Adipocyte (in vitro differentiated cells): ENCODE measurements around the gene APPL2.

Experiments used
- DNase-seq: peaks from one replicate; pipeline ENCODE4 v3.0.0-alpha.2; 2015; ENCODE audit warnings: low read depth
- H3K27me3 ChIP-seq: replicated peaks from 2 replicates; pipeline ENCODE4 v1.7.0; 2013; ENCODE audit warnings: mild to moderate bottlenecking, low read length, moderate library complexity; ENCODE audit not compliant: control insufficient read depth, insufficient read depth
- H3K36me3 ChIP-seq: 2 replicates; pipeline ENCODE4 v1.7.0; 2013; ENCODE audit warnings: low read length, mild to moderate bottlenecking, moderate library complexity; ENCODE audit not compliant: control insufficient read depth, insufficient read depth, severe bottlenecking
- H3K4me1 ChIP-seq: 2 replicates; pipeline ENCODE4 v1.7.0; 2013; ENCODE audit warnings: mild to moderate bottlenecking, low read length, moderate library complexity; ENCODE audit not compliant: control insufficient read depth, insufficient read depth
- H3K4me3 ChIP-seq: 2 replicates; pipeline ENCODE4 v1.7.0; 2013; ENCODE audit warnings: mild to moderate bottlenecking, low read length, moderate library complexity
- H3K9ac ChIP-seq: 2 replicates; pipeline ENCODE4 v1.7.0; 2013; ENCODE audit warnings: mild to moderate bottlenecking, low read length, moderate library complexity
- H3K9me3 ChIP-seq: 2 replicates; pipeline ENCODE4 v1.7.0; 2013; ENCODE audit warnings: mild to moderate bottlenecking, low read length, moderate library complexity; ENCODE audit not compliant: control insufficient read depth

The APPL2 gene

DNA sequence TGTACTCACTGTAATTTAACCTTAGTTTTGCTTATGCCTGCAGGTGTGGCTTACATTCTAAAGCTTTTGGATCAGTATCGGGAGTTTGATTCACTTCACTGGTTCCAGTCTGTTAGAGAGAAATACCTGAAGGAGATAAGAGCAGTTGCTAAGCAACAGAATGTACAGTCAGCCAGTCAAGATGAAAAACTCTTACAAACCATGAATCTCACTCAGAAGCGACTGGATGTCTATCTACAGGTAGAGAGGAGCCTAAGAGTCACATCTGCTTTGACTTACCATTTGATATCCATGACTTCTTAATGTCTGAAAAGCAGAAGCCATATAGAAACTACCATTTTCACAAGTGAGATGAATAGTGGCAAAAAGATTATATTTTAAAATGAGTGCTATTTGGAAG, 71.9 kb downstream of the APPL2 start:
- H3K36me3 ChIP-seq, result peaks cover 98% of the 10 kb centered on the region
- H3K27me3 ChIP-seq, result no peaks in the 10 kb centered on the region
- no peaks in the 10 kb centered on the region for H3K9me3 ChIP-seq
- no peak overlapping the region for H3K4me3 ChIP-seq
- H3K4me1 ChIP-seq, result peaks cover 22% of the 10 kb centered on the region
- no peak overlapping the region for H3K9ac ChIP-seq
- DNase-seq, result no peak

DNA sequence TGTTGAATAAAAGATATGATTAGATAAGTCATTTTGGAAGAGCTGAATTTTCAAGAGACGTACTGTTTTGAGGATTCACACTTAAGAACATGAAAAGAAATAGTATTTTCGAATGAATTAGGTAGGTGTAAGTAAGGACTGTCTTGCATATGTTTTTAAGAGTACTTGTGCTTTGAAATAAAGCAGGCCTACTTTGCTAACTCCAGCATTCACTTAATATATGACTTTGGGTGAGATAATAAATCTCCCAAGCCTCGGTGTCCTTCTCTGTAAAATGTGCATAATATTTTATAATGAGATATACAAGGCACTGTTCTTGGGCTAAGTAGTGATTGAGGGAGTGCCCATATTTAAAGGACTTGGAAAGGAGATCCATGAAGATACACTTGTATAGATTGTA, 73.8 kb downstream of the APPL2 start:
- Histone ChIP-seq H3K27me3 (no peaks in the 10 kb centered on the region), H3K4me1 (peaks cover 16% of the 10 kb centered on the region), H3K9me3 (no peaks in the 10 kb centered on the region), H3K4me3 (no peak overlapping the region), H3K9ac (no peak overlapping the region), H3K36me3 (peaks cover 99% of the 10 kb centered on the region)
- no peak for DNase-seq

DNA sequence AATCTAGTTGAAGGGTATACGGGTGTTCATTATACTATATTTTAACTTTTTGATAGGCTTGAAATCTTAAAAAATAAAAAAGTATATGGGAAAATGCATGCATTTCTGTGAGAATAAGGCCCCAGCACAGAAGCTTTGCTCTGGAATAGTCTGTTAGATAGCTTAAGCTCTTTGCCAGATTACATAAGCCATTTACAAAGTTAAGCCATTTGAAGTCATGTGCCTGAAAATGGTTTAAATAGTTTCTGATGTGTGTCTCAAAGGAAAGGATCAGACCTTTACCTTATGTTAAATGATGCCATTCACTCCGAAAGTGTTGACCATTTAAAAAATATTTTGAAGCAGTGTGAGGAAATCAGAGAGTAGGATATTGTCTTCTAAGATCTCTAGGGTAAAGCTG, 77.1 kb downstream of the APPL2 start:
- no peak overlapping the region for H3K9ac ChIP-seq
- H3K4me1 ChIP-seq, result no peaks in the 10 kb centered on the region
- no peaks in the 10 kb centered on the region for H3K9me3 ChIP-seq
- no peaks in the 10 kb centered on the region for H3K27me3 ChIP-seq
- peaks cover 95% of the 10 kb centered on the region for H3K36me3 ChIP-seq
- no peak for DNase-seq
- H3K4me3 ChIP-seq, result no peak overlapping the region

DNA sequence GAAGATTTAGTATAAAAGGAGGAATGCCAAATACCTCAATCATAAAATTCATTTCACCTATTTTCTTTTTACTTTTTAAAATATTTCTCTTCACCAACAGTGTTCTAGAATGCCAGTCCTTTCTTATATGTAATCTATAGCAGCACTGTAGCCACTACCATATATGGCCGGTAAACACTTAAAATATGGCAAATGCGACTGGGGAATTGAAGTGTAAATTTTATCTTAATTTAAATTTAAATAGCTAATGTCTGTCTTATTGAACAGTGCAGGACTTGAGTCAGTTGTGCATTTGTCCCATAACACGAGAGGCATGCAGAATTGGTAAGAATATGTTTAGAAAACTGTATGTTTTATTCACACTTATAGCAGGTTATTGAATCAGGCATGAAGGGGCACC, 78.4 kb downstream of the APPL2 start:
- H3K9ac ChIP-seq, result no peak overlapping the region
- no peak overlapping the region for H3K4me3 ChIP-seq
- peaks cover 95% of the 10 kb centered on the region for H3K36me3 ChIP-seq
- DNase-seq, result no peak
- no peaks in the 10 kb centered on the region for H3K9me3 ChIP-seq
- H3K27me3 ChIP-seq, result no peaks in the 10 kb centered on the region
- H3K4me1 ChIP-seq, result no peaks in the 10 kb centered on the region

DNA sequence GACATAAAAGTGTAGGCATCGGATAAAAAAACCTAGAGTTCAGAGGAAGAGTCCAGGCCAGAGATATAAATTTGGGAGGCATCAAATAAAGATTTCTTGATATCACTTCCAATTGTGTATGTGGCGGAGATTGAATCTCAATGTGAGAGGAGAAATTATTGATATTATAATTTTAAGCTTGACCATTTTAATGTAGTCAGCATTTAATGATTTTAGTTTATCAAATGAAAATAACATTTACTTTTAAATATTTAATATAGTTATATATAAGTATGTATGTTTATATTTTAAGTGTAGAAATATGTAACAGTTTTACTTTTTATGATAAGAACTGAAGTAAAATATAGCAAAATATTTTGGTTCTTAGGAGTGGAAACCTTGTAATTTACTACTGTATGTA, 79.7 kb downstream of the APPL2 start:
- Histone ChIP-seq H3K4me3 (no peak overlapping the region), H3K36me3 (peaks cover 95% of the 10 kb centered on the region)

DNA sequence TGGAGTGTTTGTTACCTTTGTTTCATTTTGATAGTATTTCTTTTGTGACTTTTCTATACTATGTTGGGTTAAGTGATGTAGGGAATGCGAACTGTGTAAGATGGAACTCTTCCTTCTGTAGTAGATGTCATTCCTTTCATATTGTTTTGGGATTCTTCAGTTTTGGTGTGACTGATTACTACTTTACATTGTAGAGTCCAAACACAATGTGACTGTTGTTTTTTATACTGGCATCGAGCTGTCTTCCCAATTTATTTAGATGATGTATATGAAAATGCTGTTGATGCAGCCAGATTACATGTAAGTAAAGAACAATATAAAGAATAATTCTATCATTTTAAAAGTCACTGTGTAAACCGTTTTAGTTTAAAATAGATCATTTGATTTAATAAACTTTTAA, 93.7 kb downstream of the APPL2 start:
- Histone ChIP-seq H3K36me3 (peaks cover 95% of the 10 kb centered on the region), H3K9ac (no peak overlapping the region), H3K27me3 (no peaks in the 10 kb centered on the region), H3K9me3 (no peaks in the 10 kb centered on the region), H3K4me3 (no peak overlapping the region), H3K4me1 (peaks cover 8% of the 10 kb centered on the region)
- DNase-seq, result no peak

More for the DNA sequence above, 79.7 kb downstream of the APPL2 start:
- DNase-seq, result no peak
- Histone ChIP-seq H3K9ac (no peak overlapping the region), H3K27me3 (no peaks in the 10 kb centered on the region), H3K9me3 (no peaks in the 10 kb centered on the region), H3K4me1 (no peaks in the 10 kb centered on the region)

DNA sequence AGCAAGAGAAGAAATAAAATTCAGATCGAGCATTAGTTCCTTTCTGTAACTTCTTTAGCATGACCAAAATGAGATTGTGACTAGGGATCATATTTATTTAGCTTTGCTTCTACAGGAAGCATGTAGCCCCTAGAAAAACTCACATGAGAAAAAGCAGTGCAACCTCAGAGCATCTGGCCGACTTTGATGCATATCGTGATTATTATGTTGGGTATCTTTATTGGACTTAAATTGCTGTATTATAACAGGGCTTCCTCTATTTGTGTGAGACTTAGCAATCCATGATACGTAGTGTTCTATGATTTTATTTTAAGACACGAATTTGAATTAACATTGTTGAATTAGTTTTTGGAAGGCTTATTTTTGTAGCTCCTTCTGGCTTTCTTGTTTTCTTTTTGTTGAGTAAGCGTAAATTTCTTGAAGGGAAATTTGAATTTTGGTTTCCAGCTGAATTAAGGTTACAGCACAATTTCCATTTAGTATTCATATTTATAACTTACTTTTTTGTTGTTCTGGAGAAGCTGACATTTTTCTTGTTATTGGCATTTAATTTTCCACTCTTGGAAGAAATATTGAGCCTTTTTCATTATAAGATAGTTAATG, 94.6 kb downstream of the APPL2 start:
- H3K9ac ChIP-seq, result no peak overlapping the region
- H3K9me3 ChIP-seq, result no peaks in the 10 kb centered on the region
- peaks cover 8% of the 10 kb centered on the region for H3K4me1 ChIP-seq
- H3K27me3 ChIP-seq, result no peaks in the 10 kb centered on the region
- DNase-seq, result no peak
- no peak overlapping the region for H3K4me3 ChIP-seq
- peaks cover 95% of the 10 kb centered on the region for H3K36me3 ChIP-seq

DNA sequence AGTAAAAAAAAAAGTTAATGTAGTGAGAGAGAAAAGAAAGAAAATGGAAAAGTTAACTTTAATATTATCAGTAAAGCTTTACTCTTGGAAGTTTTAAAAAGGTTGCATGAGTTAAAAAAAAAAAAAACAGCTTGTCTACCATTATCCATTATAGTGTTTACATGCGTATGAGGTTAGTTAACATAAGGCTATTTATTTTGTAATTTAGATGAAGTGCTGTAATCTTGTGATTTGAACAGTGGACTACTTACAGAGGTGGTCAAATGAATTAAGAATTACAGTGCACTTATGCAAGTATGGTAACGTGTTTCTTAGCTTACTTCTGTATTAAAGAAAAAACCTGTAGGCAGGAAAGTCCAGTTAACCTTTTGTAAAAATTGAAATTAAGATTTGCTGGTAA, 97.7 kb downstream of the APPL2 start:
- no peak overlapping the region for H3K9ac ChIP-seq
- no peaks in the 10 kb centered on the region for H3K9me3 ChIP-seq
- H3K4me3 ChIP-seq, result no peak overlapping the region
- H3K4me1 ChIP-seq, result peaks cover 5% of the 10 kb centered on the region
- no peak for DNase-seq
- H3K27me3 ChIP-seq, result no peaks in the 10 kb centered on the region
- peaks cover 95% of the 10 kb centered on the region for H3K36me3 ChIP-seq
